ENCODE data around the gene BBS4. TPM values are rescaled to one million over a fixed set of nuclear protein-coding genes. Genes with fewer than 3 reads are reported as not detected.
"Not testable (repeated sequence)": the region's sequence is repeated elsewhere in the genome, so short reads cannot be mapped to it uniquely, and the experiment has no call there.

The BBS4 gene
- total and polyA plus RNA-seq, 9 donors, result 17.8 to 30.2 (median 23.4) TPM

DNA sequence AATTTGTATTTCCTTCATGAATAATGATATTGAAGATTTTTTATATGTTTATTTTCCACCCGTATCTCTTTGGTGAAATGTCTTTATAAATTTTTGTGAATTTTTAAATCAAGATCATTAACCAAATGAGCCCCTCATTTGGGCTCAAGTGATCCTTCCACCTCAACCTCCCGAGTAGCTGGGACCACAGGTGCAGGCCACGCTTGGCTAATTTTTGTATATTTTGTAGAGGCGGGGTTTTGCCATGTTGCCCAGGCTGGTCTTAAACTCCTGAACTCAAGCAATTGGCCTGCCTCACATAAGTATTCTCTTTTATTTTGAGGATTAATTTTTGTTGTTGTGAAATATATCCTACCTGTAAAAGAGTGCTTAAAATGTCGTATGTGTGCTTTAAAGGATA, 4.9 kb downstream of the BBS4 start:
- Histone ChIP-seq H3K36me3 (no peaks in the 10 kb centered on the region), H3K4me1 (ENCODE audit: insufficient read depth) (no peaks in the 10 kb centered on the region), H3K27ac (no peak overlapping the region), H3K9me3 (no peaks in the 10 kb centered on the region), H3K27me3 (no peaks in the 10 kb centered on the region), H3K4me3 (no peak overlapping the region)
- 86 to 93% (median 88%) methylated on average over 5 of the region's 5 CpGs for WGBS, 3 donors
- DNase-seq, result no peak
- TF ChIP-seq EP300 (IDR thresholded peaks at IDR 0.05) (no peak), POLR2A (IDR thresholded peaks at IDR 0.05) (no peak)
- TF ChIP-seq, protein P1, sequence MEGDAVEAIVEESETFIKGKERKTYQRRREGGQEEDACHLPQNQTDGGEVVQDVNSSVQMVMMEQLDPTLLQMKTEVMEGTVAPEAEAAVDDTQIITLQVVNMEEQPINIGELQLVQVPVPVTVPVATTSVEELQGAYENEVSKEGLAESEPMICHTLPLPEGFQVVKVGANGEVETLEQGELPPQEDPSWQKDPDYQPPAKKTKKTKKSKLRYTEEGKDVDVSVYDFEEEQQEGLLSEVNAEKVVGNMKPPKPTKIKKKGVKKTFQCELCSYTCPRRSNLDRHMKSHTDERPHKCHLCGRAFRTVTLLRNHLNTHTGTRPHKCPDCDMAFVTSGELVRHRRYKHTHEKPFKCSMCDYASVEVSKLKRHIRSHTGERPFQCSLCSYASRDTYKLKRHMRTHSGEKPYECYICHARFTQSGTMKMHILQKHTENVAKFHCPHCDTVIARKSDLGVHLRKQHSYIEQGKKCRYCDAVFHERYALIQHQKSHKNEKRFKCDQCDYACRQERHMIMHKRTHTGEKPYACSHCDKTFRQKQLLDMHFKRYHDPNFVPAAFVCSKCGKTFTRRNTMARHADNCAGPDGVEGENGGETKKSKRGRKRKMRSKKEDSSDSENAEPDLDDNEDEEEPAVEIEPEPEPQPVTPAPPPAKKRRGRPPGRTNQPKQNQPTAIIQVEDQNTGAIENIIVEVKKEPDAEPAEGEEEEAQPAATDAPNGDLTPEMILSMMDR (IDR thresholded peaks at IDR 0.05), result no peak
- intact Hi-C loops (cut with DNase I), result no loop called here

DNA sequence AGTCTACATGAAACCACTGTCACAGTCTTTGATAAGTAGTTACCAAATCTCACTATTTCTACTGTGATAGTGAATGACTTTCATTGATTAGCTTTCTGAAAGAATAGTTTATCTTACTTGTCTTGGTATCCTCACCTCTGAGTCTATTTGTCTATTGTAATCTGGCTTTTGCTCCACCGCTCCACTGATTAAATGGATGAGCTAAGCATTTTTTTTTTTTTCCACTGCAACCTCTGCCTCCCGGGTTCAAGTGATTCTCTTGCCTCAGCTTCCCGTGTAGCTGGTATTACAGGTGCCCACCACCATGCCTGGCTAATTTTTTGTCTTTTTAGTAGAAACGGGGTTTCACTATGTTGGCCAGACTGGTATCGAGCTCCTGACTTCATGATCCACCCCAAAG, 12.9 kb downstream of the BBS4 start:
- TF ChIP-seq, protein P1 (IDR thresholded peaks at IDR 0.05), result no peak
- TF ChIP-seq POLR2A (IDR thresholded peaks at IDR 0.05), result no peak
- no peak for TF ChIP-seq EP300 (IDR thresholded peaks at IDR 0.05)
- Histone ChIP-seq H3K4me3 (no peak overlapping the region), H3K4me1 (ENCODE audit: insufficient read depth) (no peaks in the 10 kb centered on the region), H3K9me3 (no peaks in the 10 kb centered on the region), H3K27ac (no peak overlapping the region), H3K27me3 (no peaks in the 10 kb centered on the region), H3K36me3 (no peaks in the 10 kb centered on the region)
- 93 to 95% (median 94%) methylated on average over 5 of the region's 5 CpGs for WGBS, 3 donors
- no peak for DNase-seq
- intact Hi-C loops (cut with DNase I), result no loop called here

DNA sequence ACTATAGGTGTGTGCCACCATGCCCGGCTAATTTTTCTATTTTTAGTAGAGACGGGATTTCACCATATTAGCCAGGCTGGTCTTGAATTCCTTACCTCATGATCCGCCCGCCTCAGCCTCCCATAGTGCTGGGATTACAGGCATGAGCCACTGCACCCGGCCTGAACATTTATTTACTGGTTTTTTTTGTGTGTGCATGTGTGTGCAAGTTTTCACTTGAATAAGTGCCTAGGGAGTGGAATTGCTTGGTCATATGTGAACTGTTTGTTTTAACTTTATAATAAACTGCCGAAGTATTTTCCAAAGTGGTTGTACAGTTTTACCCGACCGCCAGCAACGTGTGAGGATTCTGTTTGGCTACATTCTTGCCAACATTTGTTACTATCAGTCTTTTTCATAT, 14.1 kb downstream of the BBS4 start:
- 92 to 95% (median 94%) methylated on average over 9 of the region's 9 CpGs for WGBS, 3 donors

DNA sequence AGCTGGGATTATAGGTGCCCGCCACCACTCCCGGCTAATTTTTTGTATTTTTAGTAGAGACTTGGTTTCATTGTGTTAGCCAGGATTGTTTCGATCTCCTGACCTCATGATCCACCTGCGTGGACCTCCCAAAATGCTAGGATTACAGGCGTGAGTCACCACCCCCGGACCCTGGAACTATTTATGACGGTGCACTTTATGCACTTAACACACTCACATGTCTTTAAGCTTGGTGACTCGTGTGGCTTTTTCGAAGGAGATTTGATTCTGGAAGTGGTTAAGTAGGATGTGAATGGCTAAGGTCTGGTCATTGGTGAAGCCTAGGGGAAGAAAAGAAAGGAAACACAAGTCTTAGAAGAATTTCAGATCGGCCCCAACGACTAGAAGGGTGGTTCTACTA, 20.3 kb downstream of the BBS4 start:
- Histone ChIP-seq H3K4me1 (ENCODE audit: insufficient read depth) (no peaks in the 10 kb centered on the region), H3K9me3 (no peaks in the 10 kb centered on the region), H3K36me3 (no peaks in the 10 kb centered on the region), H3K27ac (no peak overlapping the region), H3K27me3 (no peaks in the 10 kb centered on the region), H3K4me3 (no peak overlapping the region)
- TF ChIP-seq EP300 (IDR thresholded peaks at IDR 0.05), result no peak
- TF ChIP-seq, protein P1 (IDR thresholded peaks at IDR 0.05), result no peak
- TF ChIP-seq POLR2A (IDR thresholded peaks at IDR 0.05), result no peak
- intact Hi-C loops (cut with DNase I), result no loop called here
- DNase-seq, result no peak
- 94 to 95% (median 95%) methylated on average over 11 of the region's 11 CpGs for WGBS, 3 donors

More for the DNA sequence above, 14.1 kb downstream of the BBS4 start:
- Histone ChIP-seq H3K36me3 (no peaks in the 10 kb centered on the region), H3K9me3 (no peaks in the 10 kb centered on the region), H3K4me3 (no peak overlapping the region), H3K4me1 (ENCODE audit: insufficient read depth) (no peaks in the 10 kb centered on the region), H3K27me3 (no peaks in the 10 kb centered on the region), H3K27ac (no peak overlapping the region)
- no peak for DNase-seq
- intact Hi-C loops (cut with DNase I), result no loop called here
- TF ChIP-seq POLR2A (IDR thresholded peaks at IDR 0.05) (no peak), EP300 (IDR thresholded peaks at IDR 0.05) (no peak)
- TF ChIP-seq, protein P1 (IDR thresholded peaks at IDR 0.05), result no peak

DNA sequence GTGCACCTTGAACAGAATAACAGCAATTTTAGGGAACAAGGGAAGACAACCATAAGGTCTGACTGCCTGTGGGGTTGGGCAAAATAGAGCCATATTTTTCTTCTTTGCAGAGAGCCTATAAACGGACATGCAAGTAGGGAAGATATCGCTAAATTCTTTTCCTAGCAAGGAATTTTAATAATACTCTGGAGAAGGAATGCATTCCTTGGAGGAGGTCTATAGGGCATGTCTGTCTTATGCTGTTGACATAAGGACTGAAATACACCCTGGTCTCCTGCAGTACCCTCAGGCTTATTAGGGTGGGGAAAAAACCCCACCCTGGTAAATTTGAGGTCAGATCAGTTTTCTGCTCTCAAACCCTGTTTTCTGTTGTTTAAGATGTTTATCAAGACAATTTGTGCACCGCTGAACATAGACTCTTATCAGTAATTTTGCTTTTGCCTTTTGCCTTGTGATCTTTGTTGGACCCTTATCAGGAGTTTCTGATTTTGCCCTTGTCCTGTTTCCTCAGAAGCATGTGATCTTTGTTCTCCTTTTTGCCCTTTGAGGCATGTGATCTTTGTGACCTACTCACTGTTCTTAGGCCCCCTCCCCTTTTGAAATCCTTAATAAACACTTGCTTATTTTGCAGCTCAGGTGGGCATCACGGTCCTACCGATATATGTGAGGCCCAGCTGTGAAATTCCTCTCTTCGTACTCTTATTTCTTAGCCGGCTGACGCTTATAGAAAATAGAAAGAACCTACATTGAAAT, 22.7 kb downstream of the BBS4 start:
- H3K36me3 ChIP-seq; DNase-seq; intact Hi-C loops (cut with DNase I); H3K9me3 ChIP-seq; H3K27ac ChIP-seq; H3K4me1 ChIP-seq (ENCODE audit: insufficient read depth); H3K4me3 ChIP-seq; H3K27me3 ChIP-seq: not testable (repeated sequence)
- WGBS, 3 donors, result 75 to 81% (median 78%) methylated on average over 8 of the region's 8 CpGs
